Transverse colon (tissue), 3 donors: Measurements from ENCODE around the gene KRTAP9-3.

Experiments used
- CTCF ChIP-seq, 5 experiments: fragments of 200-600 bp in 3 of 5; fragments of 450-650 bp in 2 of 5; sonication (generic) in 3 of 5; IDR thresholded peaks; 1 replicate in 2 of 5; 2 replicates in 3 of 5; pipeline ENCODE4 v1.5.1; 2016 to 2017; ENCODE audit warnings: antibody characterized with exemption in 5 of 5, inconsistent platforms in 3 of 5, mild to moderate bottlenecking in 2 of 5, moderate library complexity in 1 of 5
- EP300 ChIP-seq: sonication (generic); formaldehyde crosslinking; IDR thresholded peaks from one replicate; pipeline ENCODE4 v1.6.1; 2017; ENCODE audit warnings: antibody characterized with exemption, low read depth
- POLR2A ChIP-seq: fragments of 450-650 bp; IDR thresholded peaks from one replicate; pipeline ENCODE4 v1.6.1; 2016; ENCODE audit warnings: antibody characterized with exemption, mild to moderate bottlenecking, moderate library complexity

- TF ChIP-seq POLR2A = no peak
- TF ChIP-seq CTCF (IDR thresholded peaks at IDR 0.05) = no peak
- TF ChIP-seq EP300 = no peak
These were observed 35.5 kb downstream of the KRTAP9-3 start for GRCh38 chr17:41267711-41268110.
